HG03025 (cell line): ENCODE results near the gene STK16.
A peak's percentile ranks its signal among the peaks of the same experiment; 100 is the strongest.

Experiments
- ATAC-seq: cut with Tn5 transposase; IDR thresholded peaks from one replicate; pipeline ENCODE4 v1.9.1; 2021; ENCODE audit warnings: mild to moderate bottlenecking, moderate library complexity; ENCODE audit not compliant: unreplicated experiment, low FRiP score

Gene STK16

DNA sequence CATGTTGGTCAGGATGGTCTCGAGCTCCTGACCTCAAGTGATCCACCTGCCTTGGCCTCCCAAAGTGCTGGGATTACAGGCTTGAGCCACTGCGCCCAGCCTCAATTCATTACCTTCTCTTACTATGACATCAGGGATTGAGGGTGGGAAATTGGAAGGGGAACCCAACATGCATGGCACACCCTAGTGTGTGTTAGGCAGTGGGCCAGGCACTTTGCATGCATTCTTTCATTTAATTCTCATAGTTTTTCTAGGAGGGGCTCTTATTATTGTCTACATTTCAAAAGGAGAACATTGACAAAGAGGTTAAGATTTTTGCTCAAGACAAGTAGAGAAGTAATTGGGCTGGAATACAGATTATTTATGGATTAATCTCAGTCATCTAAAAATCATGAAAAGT is 23.0 kb downstream of the STK16 start:
- ATAC-seq, result no peak

DNA sequence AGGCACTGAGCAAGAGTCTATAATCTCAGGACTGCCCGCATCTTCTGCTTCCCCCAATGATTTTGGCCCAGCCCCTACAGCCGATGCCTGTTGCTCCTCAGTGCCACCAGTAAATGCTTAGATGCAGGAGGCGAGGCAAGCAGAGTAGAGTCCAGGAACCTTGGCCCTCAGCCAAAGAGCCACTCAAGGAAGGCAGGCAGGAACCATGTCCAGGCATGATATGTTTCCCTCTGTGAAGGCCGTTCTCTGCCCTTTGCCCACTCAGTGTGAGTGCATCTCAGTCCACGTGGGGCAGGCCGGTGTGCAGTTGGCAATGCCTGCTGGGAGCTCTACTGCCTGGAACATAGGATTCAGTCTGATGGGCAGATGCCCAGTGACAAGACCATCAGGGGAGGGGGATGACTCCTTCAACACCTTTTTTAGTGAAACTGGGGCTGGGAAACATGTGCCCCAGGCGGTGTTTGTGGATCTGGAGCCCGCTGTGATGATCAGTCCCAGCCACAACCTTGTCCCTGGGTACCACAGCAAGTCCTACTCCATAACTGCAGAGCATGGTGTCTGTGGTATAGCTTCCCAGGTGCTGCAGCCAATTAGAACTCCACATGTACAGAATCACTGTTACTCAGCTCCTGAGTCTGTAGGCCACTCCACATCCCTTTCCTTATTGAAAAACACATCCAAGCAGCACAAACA is 24.2 kb downstream of the STK16 start:
- ATAC-seq, result no peak

DNA sequence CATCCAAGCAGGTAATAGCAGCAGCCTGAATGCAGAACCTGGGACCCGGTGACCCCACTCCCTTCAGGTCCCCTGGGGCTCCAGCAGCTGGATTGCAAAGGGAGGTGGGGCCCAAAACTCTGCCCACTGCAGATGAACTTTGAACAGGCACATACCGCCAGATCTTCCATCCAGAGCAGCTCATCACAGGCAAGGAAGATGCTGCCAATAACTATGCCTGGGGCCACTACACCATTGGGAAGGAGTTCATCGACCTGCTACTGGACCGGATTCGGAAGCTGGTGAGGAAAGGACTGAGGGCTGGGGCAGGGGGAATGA is 24.7 kb downstream of the STK16 start:
- ATAC-seq, result no peak

DNA sequence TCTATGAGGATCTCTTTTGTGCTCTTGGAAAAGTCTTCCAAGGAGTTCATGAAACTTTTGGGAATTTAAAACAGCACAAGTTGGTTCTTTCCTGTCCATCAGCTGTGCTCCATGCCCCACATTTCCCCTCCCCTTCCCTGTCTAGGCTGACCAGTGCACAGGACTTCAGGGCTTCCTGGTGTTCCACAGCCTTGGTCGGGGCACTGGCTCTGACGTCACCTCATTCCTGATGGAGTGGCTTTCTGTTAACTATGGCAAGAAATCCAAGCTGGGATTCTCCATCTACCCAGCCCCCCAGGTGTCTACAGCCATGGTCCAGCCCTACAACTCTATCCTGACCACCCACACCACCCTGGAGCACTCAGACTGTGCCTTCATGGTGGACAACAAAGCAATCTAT is 25.7 kb downstream of the STK16 start:
- ATAC-seq, result no peak

DNA sequence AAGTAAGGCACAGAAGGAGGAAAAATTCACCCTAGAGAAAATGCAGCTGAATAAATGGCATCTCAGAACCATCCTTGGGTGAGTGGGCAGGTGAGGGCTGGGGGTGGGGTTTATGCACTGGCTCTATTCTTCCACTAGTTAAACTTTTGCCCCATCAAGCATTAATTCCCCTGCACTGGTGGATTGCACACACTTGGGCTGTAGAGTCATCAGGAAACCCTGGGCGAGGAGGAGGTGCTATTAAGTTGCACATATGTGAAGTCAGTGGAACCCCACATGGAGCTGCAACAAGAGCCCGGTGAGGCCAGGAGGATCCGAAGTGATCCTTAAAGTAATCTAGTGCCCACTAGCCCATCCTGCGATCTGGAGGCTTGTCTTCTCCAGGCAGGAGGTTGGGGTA is 27.1 kb downstream of the STK16 start:
- no peak for ATAC-seq

DNA sequence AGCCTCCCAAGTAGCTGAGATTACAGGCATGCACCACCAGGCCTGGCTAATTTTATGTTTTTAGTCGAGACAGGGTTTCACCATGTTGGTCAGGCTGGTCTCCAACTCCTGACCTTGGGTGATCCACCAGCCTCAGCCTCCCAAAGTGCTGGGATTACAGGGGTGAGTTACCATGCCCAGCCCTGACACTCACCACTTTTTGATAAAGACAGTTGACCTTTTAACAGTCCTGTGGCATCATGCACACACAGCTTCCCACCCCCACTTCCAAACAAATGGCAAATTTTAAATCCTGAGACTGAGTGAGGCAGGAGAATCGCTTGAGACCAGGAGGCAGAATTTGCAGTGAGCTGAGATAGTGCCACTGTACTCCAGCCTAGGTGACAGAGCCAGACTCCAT is 27.7 kb downstream of the STK16 start:
- ATAC-seq, result no peak

DNA sequence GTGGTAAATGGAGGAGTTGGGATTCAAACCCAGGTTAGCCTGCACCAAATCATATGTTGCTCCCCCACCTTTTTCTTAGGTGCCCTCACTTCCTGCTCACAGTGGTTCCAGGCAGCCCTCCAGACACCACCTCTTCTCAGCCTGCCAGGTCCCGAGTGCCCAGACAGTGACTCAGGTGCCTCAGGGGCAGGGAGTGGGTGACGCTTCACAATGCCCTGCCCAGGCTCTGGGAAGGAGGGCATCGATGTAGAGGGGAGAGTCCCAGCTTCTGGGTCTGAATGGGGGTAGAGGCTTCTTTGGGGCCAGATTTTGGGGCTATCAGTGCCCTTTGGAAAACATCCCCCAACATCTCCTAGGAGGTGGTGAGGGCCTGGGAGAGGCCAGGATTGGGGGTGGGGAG is 28.7 kb downstream of the STK16 start:
- no peak for ATAC-seq

DNA sequence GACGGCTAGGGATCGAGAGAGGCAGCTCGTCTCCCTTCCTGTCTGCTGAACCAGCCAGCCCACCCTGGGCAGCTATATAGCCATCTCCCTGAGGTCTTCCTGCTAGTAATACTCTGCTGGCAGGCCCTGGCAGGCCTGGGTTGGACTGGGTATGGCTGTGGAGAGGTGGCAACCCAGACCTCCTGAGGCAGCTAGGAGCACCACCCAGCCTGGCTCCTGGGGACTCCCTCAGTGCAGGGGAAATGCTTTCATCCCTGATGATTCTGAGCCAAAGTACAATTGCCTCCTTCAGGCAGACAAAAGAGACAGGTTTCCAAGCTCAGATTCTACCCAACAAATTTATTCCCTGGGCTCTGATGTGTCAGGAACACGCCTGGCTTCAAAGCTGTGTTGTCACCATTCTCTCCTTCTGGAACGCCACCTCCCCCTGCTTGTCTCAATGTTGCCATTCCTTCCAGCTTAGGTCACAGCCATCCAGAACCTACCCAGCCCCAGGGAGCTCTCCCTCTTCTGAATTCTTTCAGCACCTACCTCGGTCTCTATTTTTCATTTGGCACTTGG is 29.2 kb downstream of the STK16 start:
- no peak for ATAC-seq

DNA sequence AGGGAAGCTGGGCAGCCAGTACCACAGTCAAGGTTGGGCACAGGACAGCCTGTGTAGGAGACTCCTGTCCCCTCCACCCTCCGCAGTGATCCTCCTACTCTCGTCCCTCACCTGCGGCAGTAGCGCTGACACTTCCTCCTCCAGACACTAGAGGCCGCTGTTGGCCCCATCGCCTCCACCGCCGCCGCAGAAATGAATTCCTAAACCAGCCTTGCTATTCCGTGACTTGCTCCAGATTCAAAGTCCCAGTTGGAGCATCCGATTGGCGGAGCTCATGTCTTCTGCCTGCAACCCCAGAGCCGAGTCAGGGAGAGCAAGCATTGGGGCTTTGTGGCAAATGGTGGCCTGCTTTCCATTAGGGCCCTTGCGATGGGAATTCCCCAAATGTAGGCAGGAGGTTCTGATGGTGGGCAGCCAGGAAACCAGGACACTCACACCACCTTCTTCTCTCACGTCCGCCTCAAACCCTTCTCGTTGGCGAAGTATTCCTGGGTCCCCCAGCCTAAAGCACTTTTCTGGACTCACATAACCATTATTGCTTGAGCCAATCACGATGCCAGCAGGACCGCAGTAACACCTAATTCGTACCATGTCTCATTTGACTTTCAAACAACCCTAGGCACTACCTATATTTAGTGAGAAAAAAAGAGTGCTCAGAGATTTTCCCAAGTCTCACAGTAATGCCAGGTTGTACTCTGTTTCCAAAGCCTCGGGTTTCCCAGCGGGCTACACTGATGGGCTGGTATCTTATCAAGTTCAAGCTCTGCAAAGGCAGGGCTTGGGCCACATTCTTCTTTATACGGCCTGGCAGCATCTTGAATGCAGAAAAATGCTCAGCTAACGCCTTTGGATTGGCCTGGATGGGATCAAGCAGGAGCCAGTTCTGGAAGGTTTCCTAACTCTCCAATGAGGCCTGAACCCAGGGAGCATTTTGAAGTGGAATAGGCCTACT is 32.7 kb downstream of the STK16 start:
- ATAC-seq, result no peak

DNA sequence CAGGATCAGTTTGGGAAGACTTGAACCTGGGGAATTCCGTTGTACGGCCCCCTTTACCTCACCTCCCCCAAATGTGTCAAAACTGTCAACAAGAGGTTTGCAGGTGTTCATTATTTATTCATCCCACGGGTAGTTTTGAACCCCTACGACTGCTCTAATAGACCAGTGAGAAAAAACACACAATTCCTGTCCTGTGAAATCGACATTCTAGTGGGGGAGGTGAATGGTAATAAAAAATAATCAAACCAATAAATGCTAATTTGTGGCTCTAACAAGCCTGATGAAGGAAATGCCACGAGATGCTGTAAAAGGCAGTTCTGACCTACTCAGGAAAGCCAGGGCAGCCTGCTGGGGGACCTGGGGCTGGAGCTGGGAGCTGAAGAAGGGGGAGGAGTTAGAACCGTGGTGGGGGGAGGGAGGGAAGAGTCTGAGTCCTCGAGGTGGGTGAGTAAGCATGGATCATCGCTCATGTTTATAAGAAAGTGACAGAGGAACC is 33.4 kb downstream of the STK16 start:
- ATAC-seq, result no peak

DNA sequence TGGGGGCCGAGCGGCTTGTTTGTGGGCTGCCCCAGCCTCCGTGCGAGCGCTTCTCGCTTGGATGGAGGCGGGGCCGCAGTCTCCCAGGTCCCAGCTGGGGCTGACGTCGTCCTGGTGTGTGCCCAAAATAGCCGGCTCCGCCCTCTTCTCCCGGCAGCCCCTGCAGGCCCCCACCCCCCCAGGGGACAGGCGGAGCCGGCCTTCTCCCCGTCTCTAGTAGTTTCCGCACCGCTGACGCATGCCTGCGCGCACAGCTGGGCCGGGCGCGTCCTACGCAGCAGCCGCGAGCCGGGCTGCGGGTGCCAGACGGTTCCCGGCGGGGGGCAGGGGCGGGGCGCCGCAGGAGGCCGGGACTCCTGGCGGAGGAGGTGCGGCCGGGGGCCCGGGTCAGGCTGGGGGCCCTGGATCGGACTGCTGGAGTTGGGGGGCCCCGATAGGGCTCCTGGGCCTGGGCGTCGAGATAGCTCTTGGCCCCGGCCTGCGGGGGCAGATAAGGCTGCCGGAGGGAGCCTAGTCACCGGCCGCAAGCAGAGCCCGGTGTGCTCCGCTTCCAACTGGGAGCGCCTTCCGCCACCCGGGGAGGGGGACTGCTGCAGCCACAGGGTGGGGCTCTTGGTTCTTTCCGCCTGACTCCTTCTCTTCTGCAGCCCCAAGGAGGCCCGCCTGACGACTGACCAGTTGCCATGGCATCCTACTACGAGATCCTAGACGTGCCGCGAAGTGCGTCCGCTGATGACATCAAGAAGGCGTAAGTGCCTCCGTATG is 34.1 kb downstream of the STK16 start, which contains the start of gene DNAJB2:
TSS of gene DNAJB2 (plus strand) at position 216 of the 765 bp plus-strand sequence. CDS start at position 684, 468 bp downstream.
- peak; percentile 87 for ATAC-seq

DNA sequence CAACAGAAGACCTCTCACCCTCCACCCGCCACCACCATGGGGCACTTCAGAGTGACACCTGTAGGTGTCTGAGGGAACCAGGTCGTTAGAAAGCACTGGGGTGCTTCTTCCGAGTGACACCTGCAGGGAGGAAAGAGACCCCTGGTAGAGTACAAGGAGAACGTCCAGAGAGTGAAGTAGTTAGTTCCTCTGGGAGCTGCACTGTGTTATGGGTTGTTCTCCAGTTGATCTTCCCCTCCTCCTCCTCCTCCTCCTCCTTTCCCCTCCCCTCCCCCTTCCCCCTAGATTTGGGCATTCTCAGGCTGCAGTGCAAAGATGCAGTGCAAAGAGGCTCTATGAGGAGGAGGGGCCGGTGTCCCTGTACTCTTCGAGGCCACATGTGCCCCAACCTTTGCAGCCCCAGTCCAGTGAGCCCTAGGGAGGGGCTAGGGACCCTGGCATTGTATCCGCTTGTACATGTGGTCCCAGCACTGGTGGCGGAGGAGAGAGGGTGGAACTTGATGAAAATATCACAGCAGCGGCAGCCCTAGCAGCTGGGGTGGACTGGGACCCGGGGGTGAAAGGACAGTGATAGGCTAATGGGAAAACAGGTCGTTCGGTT is 34.7 kb downstream of the STK16 start:
- ATAC-seq, result no peak

DNA sequence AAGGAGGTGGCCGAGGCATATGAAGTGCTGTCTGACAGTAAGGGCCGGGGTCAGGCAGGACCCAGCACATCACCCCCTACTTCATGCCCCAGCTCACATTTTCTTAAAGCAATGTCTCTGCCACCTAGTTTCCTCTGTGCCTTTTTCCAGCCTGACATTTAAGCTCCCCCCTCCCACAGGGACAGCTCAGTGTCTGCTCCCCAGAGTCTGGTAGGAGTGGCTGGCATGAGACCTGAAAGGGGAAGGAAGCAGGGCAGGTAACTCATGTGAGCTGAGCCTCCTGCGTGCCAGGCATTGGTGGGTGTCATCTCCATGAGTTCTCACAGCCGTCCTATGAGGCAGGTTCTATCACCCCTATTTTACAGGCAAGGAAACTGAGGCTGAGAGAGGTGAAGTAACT is 35.4 kb downstream of the STK16 start:
- ATAC-seq, result no peak

DNA sequence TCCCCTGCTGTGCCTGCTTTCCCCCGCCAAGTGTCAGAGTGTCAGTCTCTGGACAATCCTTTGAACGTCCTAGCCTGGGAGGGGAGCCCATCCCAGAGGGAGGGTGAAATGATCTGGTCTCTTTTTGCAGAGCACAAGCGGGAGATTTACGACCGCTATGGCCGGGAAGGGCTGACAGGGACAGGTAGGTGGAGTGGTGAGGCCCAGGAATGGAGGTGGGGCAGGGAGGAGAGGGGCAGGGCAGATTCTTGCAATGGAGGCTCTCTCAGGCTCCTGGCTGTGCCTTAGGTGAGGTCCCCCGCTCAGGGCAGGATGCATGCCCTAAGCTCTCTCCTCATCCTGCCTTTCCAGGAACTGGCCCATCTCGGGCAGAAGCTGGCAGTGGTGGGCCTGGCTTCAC is 36.3 kb downstream of the STK16 start:
- no peak for ATAC-seq

DNA sequence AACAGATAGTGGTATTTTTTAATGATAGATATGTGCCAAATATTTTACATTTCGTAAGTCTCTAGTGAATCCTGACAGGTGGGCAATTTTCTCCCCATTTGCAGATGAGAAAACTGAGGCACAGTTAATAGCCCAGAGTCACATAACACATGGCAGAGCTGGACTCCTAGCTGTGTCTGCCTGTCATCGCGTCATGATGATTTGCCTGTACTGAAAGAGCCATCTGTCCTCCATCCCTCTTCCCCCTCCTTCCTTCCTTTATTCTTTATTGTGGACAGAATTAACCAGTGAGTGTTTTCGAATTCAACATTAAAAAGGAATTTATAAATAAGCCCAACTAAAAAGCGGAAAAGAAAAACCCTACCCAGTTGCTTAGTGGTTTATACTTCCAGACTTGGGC is 37.1 kb downstream of the STK16 start:
- no peak for ATAC-seq

DNA sequence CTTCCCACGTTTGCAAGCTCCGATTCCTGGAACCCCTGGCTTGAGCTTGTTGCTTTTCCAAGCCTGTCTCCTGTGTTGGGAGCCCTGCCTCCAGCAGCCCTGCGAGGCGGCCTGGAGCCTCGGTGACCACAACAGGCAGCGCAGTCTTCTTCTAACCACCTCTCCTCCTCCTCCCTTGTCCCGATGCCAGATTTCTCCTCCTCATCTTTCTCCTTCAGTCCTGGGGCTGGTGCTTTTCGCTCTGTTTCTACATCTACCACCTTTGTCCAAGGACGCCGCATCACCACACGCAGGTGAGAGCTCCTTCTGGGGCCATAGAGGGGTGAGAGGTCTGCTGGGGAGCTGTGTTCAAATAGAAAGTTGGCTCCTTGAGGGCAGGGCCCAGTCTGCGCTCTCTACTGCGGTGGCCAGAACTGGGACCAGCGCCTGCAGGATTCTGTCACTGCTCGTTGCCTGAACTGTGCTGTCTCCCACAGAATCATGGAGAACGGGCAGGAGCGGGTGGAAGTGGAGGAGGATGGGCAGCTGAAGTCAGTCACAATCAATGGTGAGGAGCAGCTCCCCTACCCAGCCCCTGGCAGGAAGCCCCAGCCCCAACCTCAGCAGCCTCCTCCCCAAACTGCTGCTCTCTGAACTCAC is 37.8 kb downstream of the STK16 start:
- ATAC-seq, result no peak

DNA sequence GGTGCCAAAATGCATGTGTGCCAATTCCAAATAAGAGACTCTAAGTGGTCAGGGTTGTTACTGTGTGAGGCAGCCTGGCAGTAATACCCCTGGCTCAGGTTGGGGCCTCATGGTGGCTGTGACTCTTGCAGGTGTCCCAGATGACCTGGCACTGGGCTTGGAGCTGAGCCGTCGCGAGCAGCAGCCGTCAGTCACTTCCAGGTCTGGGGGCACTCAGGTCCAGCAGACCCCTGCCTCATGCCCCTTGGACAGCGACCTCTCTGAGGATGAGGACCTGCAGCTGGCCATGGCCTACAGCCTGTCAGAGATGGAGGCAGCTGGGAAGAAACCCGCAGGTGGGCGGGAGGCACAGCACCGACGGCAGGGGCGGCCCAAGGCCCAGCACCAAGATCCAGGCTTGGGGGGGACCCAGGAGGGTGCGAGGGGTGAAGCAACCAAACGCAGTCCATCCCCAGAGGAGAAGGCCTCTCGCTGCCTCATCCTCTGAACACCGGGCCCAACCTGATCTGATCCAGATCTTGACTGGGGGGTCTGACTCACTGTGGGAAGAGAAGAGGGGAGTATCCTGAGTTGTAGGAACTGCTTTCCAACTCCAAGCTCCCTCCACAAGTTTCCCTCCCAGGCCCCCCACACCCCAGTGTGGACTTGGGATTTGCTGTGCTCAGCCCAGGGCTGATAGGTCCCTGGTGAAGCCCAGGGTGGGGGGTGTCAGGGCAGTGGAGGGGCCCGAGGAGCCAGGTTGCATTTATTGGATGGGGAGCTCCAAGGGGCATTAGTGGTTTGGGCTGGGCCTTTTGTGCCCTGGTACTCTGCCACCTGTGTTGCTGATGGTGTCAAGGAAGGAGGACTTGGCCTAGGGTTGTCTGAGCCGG is 39.5 kb downstream of the STK16 start:
- no peak for ATAC-seq

DNA sequence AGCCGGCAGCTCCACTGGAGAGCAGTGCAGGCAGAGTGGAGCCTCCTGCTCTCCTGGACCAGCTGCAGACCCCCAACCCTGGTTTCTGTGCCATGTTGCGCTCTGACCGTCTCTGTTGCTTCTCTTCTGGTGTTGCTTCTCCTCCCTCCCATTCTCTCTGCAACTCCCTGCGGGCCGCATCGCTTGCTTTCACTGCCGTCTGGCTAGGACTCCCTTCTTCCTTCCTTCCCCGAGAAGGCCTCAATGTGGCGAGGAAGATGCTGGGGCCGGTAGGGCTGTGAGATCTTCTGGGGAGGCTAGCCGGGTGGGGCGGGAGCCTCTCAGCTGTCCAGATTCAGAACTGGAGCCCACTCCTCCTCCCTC is 40.1 kb downstream of the STK16 start:
- ATAC-seq, result no peak

DNA sequence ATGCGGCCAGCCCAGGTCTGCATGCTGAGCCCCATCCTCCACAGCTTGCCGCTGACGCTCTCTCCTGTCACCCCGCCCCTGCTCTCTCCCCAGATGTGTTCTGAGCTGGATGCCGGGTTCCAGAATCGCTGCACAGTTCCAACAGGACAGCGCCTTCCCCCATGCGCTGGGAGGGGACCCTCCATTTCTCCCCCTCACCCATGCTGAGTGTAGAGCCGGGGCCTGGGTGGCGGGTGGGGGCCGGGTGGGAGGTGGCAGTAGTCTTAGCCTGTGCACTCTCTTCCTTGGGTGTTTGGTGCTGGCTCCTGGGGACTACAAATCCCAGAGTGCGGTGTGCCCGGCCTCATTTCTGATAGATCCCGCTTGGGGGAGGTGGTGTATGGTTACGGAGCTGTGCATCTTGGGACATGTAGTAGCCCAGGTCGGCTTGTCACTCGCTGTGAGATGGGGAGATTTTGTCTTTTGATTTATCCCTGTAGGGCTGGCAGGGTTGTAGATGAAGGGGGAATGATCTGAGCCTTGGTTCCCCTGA is 40.7 kb downstream of the STK16 start:
- ATAC-seq, result no peak
